GM19238 (cell line): ENCODE measurements around the gene MYO15B.

Experiments used
- DNase-seq: peaks from one replicate; pipeline ENCODE4 v3.0.0; 2011; ENCODE audit warnings: low spot score; ENCODE audit not compliant: insufficient read length

The MYO15B gene

DNA sequence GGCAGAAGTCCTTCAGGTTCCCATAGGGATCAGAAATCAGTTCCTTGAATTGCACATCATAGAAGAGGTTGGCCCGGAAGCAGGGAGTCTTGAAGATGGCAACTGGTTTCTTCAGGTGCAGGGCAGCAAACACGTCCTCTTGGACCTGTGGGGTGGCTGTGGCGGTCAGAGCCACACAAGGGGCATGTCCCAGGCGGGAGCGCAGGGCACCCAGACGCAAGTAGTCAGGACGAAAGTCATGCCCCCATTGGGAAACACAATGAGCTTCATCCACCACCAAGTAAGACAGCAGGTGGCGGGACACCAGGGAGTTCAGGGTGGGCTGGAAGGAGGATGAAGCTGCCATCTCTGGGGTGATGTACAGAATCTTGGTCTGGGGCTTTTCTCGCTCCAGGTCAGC lies 74.9 kb downstream of the MYO15B start:
- DNase-seq: no peak

DNA sequence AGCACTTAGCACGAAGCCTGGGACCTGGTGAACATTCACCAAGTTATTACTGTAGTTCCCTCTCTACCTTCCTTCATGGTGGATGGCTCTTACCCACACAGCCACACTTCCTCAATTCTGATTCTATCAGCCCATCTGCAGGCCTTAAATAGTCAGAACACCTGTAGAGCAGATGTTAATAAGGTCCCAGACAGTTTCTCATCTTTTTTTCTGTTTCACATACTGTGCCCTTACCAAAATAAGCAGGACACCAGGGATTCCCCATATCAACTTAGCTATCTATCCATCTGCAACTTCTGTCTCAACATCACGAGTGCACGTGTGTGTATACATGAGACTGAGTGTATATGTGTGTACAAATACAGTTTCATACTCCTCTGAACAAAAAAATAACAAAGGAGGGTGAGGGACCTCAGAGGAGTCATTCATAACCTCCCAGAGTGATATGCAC lies 76.5 kb downstream of the MYO15B start:
- DNase-seq: no peak

DNA sequence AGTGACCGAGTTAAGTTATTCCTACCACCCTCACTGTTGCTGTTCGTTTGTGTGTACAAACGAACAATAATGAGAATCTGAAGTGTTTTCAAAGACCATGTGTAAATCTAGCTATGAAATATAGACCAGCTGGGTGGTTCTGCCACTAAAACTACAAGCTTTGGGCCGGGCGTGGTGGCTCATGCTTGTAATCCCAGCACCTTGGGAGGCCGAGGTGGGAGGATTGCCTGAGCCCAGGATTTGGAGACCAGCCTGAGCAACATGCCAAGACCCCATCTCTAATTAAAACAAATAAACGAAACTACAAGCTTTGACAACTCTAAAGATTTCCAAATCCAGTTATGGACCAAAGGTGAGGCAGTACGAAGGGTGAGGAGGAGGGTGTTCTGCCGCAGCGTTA lies 78.4 kb downstream of the MYO15B start:
- no peak for DNase-seq

DNA sequence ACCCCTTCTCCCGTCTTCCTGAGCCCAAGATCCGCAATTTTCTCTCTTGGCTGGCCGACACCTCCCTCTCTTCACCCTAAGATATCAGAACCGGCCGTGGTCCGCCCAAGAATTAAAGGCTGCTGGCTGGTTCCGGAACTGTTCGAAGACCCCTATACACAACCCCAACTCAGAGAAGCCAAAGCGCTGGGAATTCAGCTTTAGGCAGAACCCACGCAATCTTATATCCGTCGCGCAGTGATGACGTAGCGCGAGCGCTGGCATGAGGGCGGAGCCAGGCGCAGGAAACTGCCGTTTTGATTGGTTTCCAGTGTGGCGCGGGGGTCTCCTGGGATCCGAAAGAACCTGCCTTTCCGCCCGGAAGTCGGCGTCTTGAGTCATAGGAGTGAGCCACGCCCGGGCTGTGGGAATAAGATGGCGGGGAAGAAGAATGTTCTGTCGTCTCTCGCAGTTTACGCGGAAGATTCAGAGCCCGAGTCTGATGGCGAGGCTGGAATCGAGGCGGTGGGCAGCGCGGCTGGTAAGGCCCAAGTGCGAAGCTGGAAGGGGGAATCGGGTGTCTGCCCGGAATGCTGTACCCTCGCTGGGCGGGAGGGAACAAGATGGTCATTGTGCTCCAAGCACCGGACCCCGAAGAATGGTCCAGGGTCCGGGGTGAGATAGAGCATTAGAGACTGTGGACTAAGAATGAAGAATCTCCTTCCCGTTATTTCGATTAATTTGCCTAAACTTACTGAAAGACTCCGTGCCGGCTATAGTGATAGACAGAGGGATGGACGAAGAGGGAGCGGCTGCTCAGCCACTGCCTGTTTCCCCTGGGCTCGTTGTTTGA lies 79.6 kb downstream of the MYO15B start, which contains the start of the genes RECQL5 and SAP30BP:
Gene RECQL5, minus strand, starts transcription at position 196 of the 832 bp plus-strand sequence. CDS start 597 bp downstream, outside the sequence.
Gene SAP30BP, plus strand, starts transcription at position 380 of the 832 bp plus-strand sequence. Its CDS starts 35 bp downstream, at position 415.
- peak; percentile 80 for DNase-seq

DNA sequence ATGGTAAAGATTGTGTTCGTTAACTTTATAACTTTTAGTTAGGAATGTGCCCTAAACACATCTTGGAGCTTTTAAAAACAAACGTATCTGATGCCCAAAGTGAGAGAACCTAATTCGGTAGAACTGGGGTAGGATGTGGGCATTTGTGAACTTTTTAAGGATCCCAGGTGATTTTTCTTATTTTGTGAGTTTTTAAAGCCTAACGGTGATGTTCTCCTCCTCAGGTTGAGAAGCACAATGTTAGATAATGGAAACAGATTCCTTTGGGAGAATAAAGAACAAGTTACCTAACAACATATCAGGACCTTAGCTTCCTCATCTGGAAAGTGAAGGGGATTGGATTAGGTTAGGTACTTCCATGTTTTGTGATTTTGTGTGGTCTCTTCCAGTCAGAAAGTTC lies 80.2 kb downstream of the MYO15B start:
- no peak for DNase-seq

DNA sequence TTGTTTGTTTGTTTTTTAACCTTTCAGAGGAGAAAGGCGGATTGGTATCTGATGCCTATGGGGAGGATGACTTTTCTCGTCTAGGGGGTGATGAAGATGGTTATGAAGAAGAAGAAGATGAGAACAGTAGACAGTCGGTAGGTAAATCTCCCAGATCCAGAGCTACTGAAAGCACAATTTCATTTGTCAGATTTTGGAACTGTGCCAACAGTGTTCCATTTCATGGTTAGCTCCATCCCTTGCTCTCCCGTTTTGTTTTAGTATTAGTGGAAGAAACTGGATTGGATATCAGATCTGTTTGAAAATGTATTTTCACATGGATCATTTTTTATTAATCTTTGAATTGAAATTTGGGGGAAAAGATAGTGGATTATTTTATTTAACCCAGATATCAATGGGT lies 80.9 kb downstream of the MYO15B start:
- DNase-seq: no peak

DNA sequence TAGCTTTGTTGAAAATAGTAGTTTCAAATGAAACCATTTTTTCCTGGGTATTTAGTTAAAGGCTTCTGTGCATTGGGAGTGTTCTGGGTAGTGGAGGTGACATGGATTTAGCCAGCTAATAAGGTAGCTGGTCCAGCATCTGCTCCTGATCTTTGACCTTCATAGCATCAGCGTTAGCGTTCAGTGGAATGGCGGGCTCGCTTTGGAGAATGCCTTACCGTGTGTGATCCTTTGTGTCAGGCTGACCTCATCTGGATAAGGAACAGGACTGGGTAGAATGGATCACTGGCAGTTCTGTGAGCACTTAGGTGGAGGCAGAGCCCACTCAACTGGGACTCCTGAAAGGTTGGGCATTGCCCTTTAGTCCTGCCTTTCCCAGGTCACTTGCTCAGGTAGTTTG lies 83.3 kb downstream of the MYO15B start:
- DNase-seq: no peak

DNA sequence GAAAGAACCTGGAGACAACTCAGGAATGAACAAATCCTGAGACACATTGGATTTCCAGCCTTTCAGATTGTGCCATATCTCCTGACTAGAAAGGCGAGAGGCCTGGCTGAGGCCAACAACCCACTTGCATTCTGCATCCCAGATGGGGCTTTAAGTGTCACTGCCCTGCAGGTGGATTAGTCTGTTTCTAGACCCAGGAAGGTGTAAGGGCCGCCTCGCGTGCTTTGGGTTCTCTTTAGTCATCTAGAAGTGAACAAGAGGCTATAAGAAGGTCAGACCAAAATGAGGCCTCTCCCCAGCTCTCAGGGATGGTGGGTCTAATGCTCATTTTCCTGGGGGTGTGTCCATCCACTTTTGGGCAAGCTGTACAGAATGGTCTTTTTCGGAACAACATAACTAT lies 84.4 kb downstream of the MYO15B start:
- no peak for DNase-seq

DNA sequence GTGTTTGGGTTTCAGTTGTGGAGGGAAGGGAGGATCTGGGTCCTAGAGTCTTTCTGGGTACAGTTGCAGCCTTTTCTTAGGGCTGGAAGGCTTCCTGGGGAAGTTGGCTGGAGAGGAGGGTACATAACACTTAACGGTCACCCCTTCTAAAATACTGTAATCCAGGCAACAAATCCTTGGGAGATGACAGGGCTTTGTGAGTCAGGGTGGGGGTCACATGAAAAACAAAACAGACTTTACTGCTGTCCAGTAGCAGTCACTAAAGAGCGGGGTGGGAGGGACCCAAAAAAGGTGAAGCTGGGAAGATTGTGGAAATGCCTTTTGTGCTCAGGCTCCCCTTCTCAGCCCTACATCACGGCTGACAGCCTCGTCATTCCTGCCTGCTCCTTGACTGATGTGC lies 85.9 kb downstream of the MYO15B start:
- no peak for DNase-seq
